GM21717 (cell line): Measurements from ENCODE around the gene ADAMTS16.

ENCODE experiments used
- ATAC-seq: cut with Tn5 transposase; IDR thresholded peaks from one replicate; pipeline ENCODE4 v1.9.1; 2021; ENCODE audit warnings: mild to moderate bottlenecking, moderate library complexity; ENCODE audit not compliant: unreplicated experiment

ADAMTS16 gene

GRCh38 chr5:5306696-5307095 is 166.6 kb downstream of the ADAMTS16 start:
- no peak for ATAC-seq

DNA sequence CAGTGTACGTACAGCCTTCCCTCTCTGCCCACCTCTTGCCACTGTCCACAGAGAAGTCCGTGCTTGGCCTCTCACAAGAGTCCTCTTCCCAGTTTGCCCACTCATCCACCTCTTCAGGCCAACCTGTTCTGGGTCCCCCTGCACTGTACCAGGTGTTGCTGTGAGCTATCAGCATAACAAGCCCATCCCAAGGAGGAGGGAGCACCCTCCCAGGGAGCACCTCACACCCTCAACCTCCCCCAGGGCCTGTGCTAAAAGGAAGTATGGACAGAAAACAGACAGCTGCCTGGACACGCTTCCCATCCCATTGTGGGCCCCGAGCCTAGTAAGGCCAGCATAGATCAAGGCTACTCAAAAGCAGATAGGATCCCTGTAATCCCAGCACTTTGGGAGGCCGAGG is 168.2 kb downstream of the ADAMTS16 start:
- no peak for ATAC-seq

DNA sequence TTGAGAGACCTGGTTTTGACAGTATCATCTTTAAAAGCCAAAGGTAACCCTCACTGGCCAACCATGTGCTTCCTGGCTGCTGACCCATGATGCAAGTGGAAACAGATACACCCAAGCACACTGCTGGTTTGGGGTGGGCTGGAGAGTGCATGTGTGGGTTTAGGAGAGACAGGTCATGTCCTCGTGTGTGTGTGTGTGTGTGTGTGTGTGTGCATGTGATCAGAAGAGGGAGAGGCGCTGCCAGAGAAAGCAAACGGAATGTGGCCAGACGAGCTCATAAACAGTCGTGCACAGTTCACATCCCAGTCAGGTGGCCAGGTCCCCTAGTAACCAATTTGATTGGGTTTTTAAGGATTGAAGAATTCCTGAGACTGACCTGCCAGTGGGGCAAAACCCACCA is 169.5 kb downstream of the ADAMTS16 start:
- no peak for ATAC-seq

DNA sequence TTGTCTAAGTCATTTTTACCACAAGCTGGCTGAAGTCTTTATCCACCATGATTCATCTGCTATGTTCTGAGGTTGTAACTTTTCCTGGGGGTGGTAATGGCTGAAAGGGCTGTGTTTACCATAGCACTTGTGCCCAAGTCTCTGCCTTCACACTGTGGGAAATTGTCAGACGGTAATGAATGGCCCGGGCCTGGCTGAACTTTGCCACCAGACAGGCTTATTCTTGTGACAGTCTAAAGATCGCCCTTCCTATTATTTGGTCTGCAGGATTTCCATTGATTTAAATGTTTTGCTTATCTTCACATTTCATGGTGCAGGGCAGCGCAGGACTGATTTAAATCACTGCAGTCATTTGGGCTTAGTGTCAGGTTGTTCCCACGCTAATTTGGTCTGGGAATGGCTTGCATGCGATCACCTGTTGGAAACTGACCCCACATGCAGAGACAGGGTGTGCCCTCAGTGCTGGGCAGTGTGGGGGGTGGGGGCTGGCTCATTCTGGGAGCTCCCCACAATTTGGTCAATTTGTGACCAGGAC is 173.0 kb downstream of the ADAMTS16 start:
- ATAC-seq: no peak

DNA sequence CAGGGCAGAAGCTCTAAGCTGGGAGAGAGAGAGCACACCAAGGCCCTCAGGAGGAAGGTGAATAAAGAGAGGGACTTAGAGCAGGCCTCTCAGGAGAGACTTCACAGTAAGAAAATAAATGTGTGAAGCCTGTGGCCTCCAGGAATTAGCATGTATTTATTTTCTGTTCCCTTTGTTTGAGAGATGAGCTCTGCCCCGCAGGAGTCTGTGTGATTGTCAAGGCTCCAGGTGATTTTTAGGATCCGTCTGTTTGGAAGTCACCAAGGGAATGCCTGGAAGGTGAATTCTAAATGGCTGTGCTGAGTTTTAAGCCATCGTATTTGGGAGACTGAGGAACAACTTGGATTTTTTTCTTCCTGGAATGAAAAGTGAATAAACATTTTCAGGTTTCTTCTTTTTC is 174.0 kb downstream of the ADAMTS16 start:
- ATAC-seq: no peak

DNA sequence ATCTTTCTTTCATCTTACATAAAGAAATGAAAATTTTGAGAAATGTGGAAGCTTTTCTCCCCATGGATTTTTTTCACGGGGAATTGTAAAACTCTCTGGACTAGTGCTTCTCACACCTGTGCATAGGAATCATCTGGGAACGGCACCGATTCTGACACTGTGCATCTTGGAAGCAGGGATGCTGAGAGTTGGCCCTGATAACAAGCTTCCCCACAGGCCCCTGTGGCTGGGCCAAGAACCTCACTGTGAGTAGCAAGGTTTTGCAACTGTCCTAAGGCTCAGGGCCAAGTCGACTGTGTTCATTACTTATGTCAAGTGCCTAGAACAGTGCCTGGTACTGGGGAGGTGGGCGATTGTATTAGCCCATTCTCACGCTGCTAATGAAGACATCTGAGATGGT is 174.5 kb downstream of the ADAMTS16 start:
- ATAC-seq: no peak

DNA sequence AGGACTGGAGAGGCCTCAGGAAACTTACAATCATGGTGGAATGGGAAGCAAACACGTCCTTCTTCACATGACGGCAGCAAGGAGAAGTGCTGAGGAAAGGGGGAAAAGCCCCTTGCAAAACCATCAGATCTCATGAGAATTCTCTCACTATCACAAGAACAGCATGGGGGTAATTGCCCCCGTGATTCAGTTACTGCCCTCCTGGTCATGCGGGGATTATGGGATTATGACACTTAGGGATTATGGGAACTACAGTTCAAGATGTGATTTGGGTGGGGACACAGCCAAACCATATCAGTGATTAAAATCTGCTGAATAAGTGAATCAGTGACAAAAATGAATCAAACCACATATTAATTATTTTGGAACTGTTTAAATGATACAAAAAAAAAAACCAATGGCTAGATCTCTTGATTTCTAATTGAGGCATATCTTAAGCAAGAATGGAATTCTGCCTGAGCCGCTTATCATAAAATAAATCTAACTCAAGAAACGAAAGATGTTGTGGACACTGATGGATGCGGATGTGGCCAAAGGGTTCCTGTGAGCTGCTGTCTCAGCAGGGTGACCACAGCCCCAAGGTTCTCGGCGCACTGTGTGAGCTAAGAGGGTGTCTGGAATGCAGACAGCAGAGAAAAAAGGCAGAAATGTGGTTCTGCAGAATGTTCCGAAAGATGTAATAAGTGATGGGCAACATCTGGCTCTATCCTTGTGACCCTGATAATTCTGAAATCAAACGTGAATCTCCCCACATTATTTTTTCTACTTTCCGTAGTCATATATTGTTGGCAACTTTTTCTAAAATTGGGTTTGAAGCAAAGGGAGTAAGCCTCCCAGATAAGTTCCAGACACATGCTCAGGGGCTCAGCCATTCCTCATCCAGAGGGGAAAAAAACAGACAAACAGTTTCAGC is 175.2 kb downstream of the ADAMTS16 start:
- ATAC-seq: no peak

- ATAC-seq: no peak
Observed at GRCh38 chr5:5316334-5316733, 176.2 kb downstream of the ADAMTS16 start.

DNA sequence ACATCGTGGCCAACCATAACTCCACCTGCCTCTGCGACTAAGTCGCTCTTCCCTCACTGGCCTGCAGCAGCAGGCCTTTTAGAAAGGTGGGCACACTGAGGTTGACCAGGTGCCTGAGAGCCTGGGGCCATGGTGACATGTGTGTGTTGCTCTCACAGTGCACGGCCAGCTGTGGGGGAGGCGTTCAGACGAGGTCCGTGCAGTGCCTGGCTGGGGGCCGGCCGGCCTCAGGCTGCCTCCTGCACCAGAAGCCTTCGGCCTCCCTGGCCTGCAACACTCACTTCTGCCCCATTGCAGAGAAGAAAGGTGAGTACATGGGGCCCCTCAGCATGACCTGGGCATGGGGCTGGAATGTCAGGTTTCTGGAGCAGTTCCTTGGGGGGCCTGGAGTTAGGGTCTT is 177.8 kb downstream of the ADAMTS16 start:
- ATAC-seq: no peak

GRCh38 chr5:5318426-5319190 is 178.5 kb downstream of the ADAMTS16 start:
- ATAC-seq: no peak

DNA sequence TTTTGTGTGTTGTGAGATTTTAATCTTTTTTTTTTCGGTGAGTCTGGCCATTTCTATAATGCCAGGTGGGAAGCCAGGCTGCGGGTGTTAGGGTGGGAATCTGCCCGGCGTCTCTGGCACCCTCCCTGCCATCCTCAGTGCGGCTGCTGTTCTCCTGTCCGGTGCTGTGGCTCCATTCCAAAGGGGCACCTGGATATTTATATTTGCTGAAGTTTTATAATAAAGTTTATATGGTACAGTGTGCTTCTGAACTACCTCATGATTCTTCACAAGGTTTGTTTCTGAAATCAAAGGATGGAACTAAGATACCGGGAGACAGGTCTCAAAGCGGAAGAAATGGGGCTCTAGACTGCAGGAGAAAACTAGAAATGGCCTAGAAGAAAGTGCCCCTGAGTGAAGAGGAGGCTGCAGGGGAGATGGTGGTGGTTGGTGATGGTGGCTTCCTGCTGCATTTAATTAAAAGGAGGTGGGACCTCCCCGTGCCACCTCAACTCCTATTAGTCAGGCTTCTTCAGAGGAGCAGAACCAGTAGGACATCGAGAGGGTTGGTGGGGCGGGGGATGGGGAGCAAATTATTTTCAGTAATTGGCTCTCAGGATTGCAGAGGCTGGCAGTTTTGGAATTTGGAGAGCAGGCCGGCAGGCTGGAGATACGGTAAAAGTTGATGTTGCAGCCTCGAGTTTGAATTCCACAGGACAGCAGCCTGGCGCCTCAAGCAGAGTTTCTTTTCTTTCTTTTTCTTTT is 180.1 kb downstream of the ADAMTS16 start:
- ATAC-seq: no peak

- no peak for ATAC-seq
Observed at GRCh38 chr5:5321137-5321536, 181.0 kb downstream of the ADAMTS16 start.

DNA sequence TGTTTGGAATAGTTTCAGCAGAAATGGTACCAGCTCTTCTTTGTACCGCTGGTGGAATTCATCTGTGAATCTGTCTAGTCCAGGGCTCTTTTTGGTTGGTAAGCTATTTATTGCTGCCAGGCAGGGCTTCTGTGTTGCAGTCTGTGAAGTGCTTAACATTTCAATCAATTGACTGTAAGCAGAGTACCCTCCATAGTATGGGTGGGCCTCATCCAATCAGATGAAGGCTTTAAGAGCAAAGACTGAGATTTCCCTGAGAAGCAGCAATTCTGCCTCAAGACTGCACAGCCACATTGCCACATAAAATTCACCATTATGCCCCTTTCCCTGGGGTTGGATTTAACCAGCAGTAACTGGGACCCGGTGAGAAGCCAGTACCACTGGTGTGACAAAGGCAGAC is 183.4 kb downstream of the ADAMTS16 start:
- ATAC-seq: no peak

DNA sequence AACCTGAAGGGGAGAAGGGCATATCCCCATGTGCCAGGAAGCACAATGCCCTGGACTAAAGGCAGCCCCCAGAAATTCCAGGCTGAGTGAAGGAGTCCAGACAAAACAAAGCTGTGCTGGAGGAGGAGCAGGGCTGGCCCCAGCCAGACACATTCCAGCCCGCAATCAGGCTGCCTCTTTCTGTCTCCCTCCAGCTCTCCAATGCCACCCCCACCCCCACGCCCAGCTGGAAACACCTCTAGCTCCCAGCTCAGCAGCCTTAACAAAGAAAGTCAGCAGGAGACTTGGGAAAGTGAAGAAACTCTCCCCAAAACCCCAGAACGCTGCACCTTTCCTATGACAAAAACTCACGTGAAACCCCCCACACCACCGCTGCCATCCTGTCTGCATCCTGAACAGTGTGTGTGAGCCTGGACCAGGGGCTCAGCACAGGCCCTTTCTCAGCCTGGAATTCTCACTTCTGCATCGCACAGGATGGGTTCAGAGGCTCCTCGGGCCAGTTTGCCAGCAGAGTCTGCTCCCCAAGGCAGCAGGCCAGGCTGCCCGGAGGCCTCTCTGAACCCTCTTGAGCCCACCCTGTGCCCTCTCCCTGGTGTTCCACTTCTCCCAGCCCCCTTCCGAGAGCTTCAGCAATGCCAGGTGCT is 186.1 kb downstream of the ADAMTS16 start:
- ATAC-seq: no peak

DNA sequence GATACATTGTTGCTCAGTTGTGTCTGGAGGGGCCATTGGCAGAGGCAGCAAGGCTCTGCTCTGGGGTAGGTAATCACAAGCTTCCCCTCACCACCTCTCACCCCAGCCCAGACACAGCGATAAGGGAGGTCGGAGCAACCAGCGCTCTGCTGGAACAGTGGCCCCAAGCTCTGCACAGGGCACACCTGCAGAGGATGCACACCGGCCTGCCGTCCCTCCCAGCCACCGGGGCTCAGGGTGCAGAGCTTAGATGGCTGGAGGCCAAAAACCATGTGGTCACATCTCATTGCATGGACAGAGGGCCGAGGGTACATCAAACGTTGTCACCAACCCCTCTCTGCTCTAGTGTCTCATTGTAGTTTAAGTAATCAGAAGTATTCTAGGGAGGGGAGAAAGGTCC is 187.0 kb downstream of the ADAMTS16 start:
- no peak for ATAC-seq

DNA sequence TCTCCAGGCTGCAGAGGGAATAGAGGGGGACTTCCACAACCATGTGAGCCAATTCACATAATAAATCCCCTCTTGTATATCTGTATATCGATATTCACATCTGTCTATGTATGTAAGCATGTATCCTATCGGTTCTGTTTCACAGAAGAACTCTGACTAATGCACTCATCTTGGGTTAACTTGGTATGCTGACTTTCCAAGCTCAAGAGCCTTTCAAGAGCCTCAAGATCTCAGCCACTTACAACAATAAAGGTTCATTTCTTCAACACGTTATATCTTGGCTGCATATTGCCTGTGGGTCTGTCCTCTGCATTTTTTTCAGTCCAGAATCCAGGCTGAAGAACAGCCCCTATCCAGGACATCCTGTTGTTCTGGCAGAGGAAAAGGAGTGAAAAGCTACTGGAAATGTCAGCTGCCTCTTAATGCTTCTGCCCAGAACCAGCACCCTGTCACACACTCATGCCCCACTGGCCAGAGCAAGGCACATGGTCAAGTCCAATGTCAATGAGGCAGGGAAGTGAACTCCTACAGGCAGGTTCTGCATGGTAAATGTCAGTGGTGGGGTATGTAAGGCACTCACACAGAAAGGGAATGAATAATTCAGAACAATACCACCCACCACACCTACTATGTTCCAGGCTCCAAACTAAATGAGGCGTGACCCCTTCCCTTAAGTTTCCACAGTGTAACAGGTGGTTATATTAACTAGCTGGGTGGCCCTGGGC is 190.8 kb downstream of the ADAMTS16 start:
- no peak for ATAC-seq

DNA sequence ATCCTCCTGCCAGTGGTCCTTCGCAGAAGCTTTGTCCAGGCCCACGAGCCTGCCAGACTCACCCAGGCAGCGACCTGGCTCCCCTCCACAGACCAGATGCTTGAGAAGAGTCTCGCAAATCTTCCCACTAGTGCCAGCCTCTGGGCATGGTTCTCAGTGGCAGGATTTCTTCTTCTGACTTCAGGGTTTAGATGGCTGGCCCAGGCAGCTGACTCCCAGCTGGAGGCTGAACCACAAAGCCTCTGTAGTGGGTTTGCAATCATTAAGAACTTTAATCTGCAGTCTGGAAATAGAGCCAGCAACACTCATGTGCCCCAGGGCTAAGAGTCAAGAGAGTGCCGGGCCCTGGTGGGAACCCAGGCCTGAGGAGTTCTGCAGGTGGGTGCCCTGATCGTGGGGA is 191.7 kb downstream of the ADAMTS16 start:
- no peak for ATAC-seq

- no peak for ATAC-seq
Observed at GRCh38 chr5:5332287-5332686, 192.2 kb downstream of the ADAMTS16 start.

DNA sequence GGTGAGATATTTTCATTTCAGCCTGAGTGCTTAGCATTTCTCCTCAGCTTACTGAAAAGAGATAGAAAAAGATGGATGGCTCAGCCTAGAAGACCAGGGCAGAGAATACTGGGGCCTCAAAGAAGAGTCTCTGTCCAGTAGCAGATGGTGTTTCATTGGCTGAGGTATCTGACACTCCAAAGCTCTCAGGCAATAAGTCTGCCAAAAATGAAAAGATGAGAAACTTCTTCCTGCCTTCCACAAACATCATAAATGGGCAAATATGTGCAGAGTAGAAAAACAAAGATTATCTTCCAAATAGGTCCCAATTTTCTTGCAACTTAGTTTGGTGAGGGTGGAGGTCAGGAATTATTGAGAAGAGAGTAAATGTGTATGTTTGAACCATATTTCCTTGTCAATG is 195.0 kb downstream of the ADAMTS16 start:
- ATAC-seq: no peak

DNA sequence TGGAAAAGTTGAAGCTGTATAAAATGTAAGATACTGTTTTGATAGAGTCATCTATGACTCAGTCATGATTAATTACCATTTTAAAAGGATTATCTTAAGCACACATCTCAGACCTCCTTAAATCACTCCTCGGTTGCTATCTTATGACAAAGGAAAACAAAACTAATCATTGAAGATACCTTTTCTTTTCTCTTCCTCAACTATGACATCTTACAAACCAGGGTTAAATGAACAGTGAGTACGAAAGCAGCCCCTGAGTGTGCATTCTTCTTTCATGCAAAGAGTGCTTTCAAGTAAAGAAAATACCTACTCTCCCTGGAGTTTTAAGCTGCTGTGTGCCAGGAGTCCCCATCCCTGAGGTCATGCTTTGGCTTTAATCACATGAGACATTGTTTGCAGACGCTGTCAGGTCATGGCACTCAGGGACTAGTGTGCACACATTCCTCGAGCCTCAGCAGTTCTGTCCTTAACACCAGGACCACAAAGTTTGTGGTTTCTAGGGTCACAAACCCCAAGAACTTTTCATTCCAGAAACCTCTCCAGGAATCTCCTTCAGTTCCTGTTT is 195.7 kb downstream of the ADAMTS16 start:
- ATAC-seq: no peak
